HCT116 (cell line): ENCODE results near the gene AQP7. TPM values are rescaled to one million over a fixed set of nuclear protein-coding genes. Genes with fewer than 3 reads are reported as not detected.

ENCODE experiments used
- ATAC-seq: fragments of 200-7000 bp; cut with Tn5 transposase; 2 replicates; pipeline ENCODE4 v1.9.1; 2020; ENCODE audit warnings: mild to moderate bottlenecking, moderate library complexity
- BruUV-seq: library from RNA; stranded (reverse); fragments of 400-500 nt; replicated peaks from 2 replicates; lab custom pipeline; 2021; lab: Mats Ljungman, UMichigan
- CTCF ChIA-PET: fragments of 300-600 bp; sonication (Branson Sonifier 250); formaldehyde crosslinking; loops from one replicate; lab custom pipeline; 2021; ENCODE audit warnings: antibody characterized with exemption; lab: Charles Lee
- POLR2A ChIA-PET: fragments of 300-600, 350-600 bp; sonication (Branson Sonifier 250); formaldehyde crosslinking; loops from one replicate; lab custom pipeline; 2021; ENCODE audit warnings: antibody characterized with exemption; lab: Charles Lee
- RAD21 ChIA-PET, 2 experiments: fragments of 300-600 bp; sonication (Branson Sonifier 250); formaldehyde crosslinking; loops; one replicate each; lab custom pipeline; 2023; ENCODE audit warnings: low total read pairs in 2 of 2; ENCODE audit not compliant: uncharacterized antibody in 2 of 2, unreplicated experiment in 2 of 2, low non-redundant PET in 1 of 2; lab: Charles Lee
- DNase-seq: peaks from one replicate; pipeline ENCODE4 v3.0.0-alpha.2; 2010; ENCODE audit warnings: low read depth, low spot score
- H2AFZ ChIP-seq: fragments of 200-600 bp; shearing (Covaris generic), sonication (generic); 2 replicates; pipeline ENCODE4 v1.6.1; 2017; ENCODE audit warnings: low read depth, mixed run types, mixed read lengths, antibody characterized with exemption, low read length; ENCODE audit not compliant: poor library complexity, severe bottlenecking
- H3K27ac ChIP-seq: 2 replicates; pipeline ENCODE4 v1.5.1; 2012; ENCODE audit warnings: low read depth, low read length
- H3K27me3 ChIP-seq: fragments of 200-600 bp; sonication (generic); 2 replicates; pipeline ENCODE4 v1.6.1; 2016; ENCODE audit warnings: mixed run types, low read length, mixed read lengths; ENCODE audit not compliant: insufficient read depth
- H3K36me3 ChIP-seq, 2 experiments: fragments of 200-500 bp in 1 of 2; fragments of 200-600 bp in 1 of 2; sonication (Bioruptor generic) in 1 of 2; sonication (generic) in 1 of 2; 2 replicates each; pipeline versions ENCODE4 v1.5.1 to v1.6.1; 2014 to 2016; ENCODE audit warnings: low read length in 2 of 2, inconsistent platforms in 1 of 2, mixed read lengths in 1 of 2, mixed run types in 1 of 2; ENCODE audit not compliant: insufficient read depth in 2 of 2, control insufficient read depth in 1 of 2
- H3K4me1 ChIP-seq, 2 experiments: fragments of 200-600 bp in 1 of 2; sonication (generic) in 1 of 2; 2 replicates each; pipeline versions ENCODE4 v1.5.1 to v1.6.1; 2012 to 2017; ENCODE audit warnings: low read length in 2 of 2, inconsistent platforms in 1 of 2, mild to moderate bottlenecking in 1 of 2, mixed read lengths in 1 of 2, mixed run types in 1 of 2, moderate library complexity in 1 of 2; ENCODE audit not compliant: insufficient read depth in 2 of 2, control insufficient read depth in 1 of 2
- H3K4me2 ChIP-seq: fragments of 200-600 bp; sonication (generic); 2 replicates; pipeline ENCODE4 v1.6.1; 2017; ENCODE audit warnings: mixed run types, low read length, mixed read lengths
- H3K4me3 ChIP-seq, 2 experiments: fragments of 200-600 bp in 1 of 2; sonication (generic) in 1 of 2; replicated peaks in 1 of 2; 2 replicates each; pipeline ENCODE4 v1.5.1; 2011 to 2016; ENCODE audit warnings: low read length in 2 of 2, control low read depth in 1 of 2, low read depth in 1 of 2, mild to moderate bottlenecking in 1 of 2, mixed read lengths in 1 of 2, mixed run types in 1 of 2
- H3K79me2 ChIP-seq: fragments of 200-600 bp; sonication (generic); 2 replicates; pipeline ENCODE4 v1.6.1; 2017; ENCODE audit warnings: mild to moderate bottlenecking, mixed run types, low read length, moderate library complexity, mixed read lengths; ENCODE audit not compliant: insufficient read depth
- H3K9ac ChIP-seq: fragments of 200-600 bp; sonication (generic); 2 replicates; pipeline ENCODE4 v1.6.1; 2016; ENCODE audit warnings: low read length, mixed read lengths
- H3K9me2 ChIP-seq: fragments of 200-600 bp; sonication (generic), shearing (Covaris generic); 2 replicates; pipeline ENCODE4 v1.6.1; 2017; ENCODE audit warnings: mixed run types, mild to moderate bottlenecking, moderate library complexity; ENCODE audit not compliant: insufficient read depth
- H3K9me3 ChIP-seq, 2 experiments: fragments of 200-500 bp in 1 of 2; fragments of 200-600 bp in 1 of 2; sonication (Bioruptor generic) in 1 of 2; sonication (generic) in 1 of 2; 2 replicates each; pipeline ENCODE4 v1.6.1; 2014 to 2017; ENCODE audit warnings: low read length in 2 of 2, mixed read lengths in 2 of 2, inconsistent platforms in 1 of 2, low read depth in 1 of 2, mild to moderate bottlenecking in 1 of 2, mixed run types in 1 of 2, moderate library complexity in 1 of 2; ENCODE audit not compliant: control insufficient read depth in 1 of 2, insufficient read depth in 1 of 2
- H4K20me1 ChIP-seq: fragments of 200-600 bp; sonication (generic), shearing (Covaris generic); 2 replicates; pipeline ENCODE4 v1.6.1; 2017; ENCODE audit warnings: mixed run types, mild to moderate bottlenecking, moderate library complexity; ENCODE audit not compliant: insufficient read depth
- EZH2 ChIP-seq: fragments of 200-600 bp; sonication (generic); IDR thresholded peaks from 2 replicates; pipeline ENCODE4 v1.6.1; 2017; ENCODE audit warnings: antibody characterized with exemption, mixed run types
- EZH2phosphoT487 ChIP-seq: fragments of 200-600 bp; IDR thresholded peaks from 2 replicates; pipeline ENCODE4 v1.6.1; 2018; ENCODE audit warnings: antibody characterized with exemption, borderline replicate concordance
- FOSL1 ChIP-seq: IDR thresholded peaks from 2 replicates; pipeline ENCODE4 v1.6.1; 2012; ENCODE audit warnings: low read depth
- JUND ChIP-seq: IDR thresholded peaks from 2 replicates; pipeline ENCODE4 v1.6.1; 2012
- MAX ChIP-seq: IDR thresholded peaks from 2 replicates; pipeline ENCODE4 v1.6.1; 2012
- POLR2A ChIP-seq: IDR thresholded peaks from 2 replicates; pipeline ENCODE4 v1.7.0; 2011; ENCODE audit warnings: borderline replicate concordance; ENCODE audit not compliant: insufficient read depth, insufficient read length; ENCODE audit errors: extremely low read depth
- POLR2AphosphoS5 ChIP-seq: IDR thresholded peaks from 2 replicates; pipeline ENCODE4 v1.6.1; 2011; ENCODE audit warnings: mild to moderate bottlenecking, low read depth, low read length, moderate library complexity
- RAD21 ChIP-seq: IDR thresholded peaks from 2 replicates; pipeline ENCODE4 v1.6.1; 2012; ENCODE audit warnings: low read depth, mild to moderate bottlenecking
- REST ChIP-seq: IDR thresholded peaks from 2 replicates; pipeline ENCODE4 v1.6.1; 2012; ENCODE audit warnings: low read depth
- SRF ChIP-seq: IDR thresholded peaks from 2 replicates; pipeline ENCODE4 v1.6.1; 2012; ENCODE audit warnings: low read depth
- TCF7L2 ChIP-seq: IDR thresholded peaks from 2 replicates; pipeline ENCODE4 v1.7.0; 2011; ENCODE audit warnings: borderline replicate concordance, inconsistent platforms; ENCODE audit not compliant: insufficient read depth, insufficient read length; ENCODE audit errors: extremely low read depth
- ZFX ChIP-seq: fragments of 450-650 bp; IDR thresholded peaks from 2 replicates; pipeline ENCODE4 v1.6.1; 2017
- ZNF274 ChIP-seq: fragments of 200-500 bp; sonication (Bioruptor generic); IDR thresholded peaks from 2 replicates; pipeline ENCODE4 v1.6.1; 2014; ENCODE audit warnings: mild to moderate bottlenecking, low read depth, low read length, inconsistent platforms
- intact Hi-C: fragments of 100-400 bp; cut with micrococcal nuclease; formaldehyde crosslinking; loops from 2 replicates; pipeline ENCODE4 v1.10.0; 2022
- total RNA-seq: library from RNA; stranded (reverse); gene quantifications from one replicate; pipeline ENCODE4 v1.2.1, GENCODE V29; 2021; ENCODE audit not compliant: unreplicated experiment

The AQP7 gene
- total RNA-seq, 1 experiment from 2014 or later: 0.96 TPM

- no peak overlapping the region for H3K4me2 ChIP-seq
- intact Hi-C loops: no loop called here
- no peaks in the 10 kb centered on the region for H3K36me3 ChIP-seq
- ChIA-PET RAD21 (interaction anchor here in 1 of 2 experiments (0.8 kb wide), 1 partner anchor 62 kb away, joined by 3 read pairs; no protein-coding TSS in a partner anchor), POLR2A (no interaction called here), CTCF (interaction anchor here (1.0 kb wide), 1 partner anchor 22 kb away, joined by 7 read pairs; no protein-coding TSS in a partner anchor)
- no peak overlapping the region for H2AFZ ChIP-seq
- H3K9me2 ChIP-seq: no peaks in the 10 kb centered on the region
- no peak overlapping the region for H3K4me3 ChIP-seq
- H3K27me3 ChIP-seq: no peaks in the 10 kb centered on the region
- BruUV-seq: no TSS peak
- ATAC-seq (no peak), DNase-seq (no peak)
- TF ChIP-seq ZNF274 (no peak), TCF7L2 (no peak), POLR2AphosphoS5 (no peak), MAX (no peak), SRF (no peak), ZFX (no peak), REST (no peak), EZH2phosphoT487 (no peak), FOSL1 (no peak), JUND (no peak), EZH2 (no peak), RAD21 (no peak), POLR2A (no peak)
- H3K4me1 ChIP-seq: peaks cover 19 to 32% of the 10 kb centered on the region in 2 experiments
- no peak overlapping the region for H3K9ac ChIP-seq
- no peak overlapping the region for H3K27ac ChIP-seq
- no peaks in the 10 kb centered on the region for H3K79me2 ChIP-seq
- no peaks in the 10 kb centered on the region for H4K20me1 ChIP-seq
- no peaks in the 10 kb centered on the region for H3K9me3 ChIP-seq
Measured at GRCh38 chr9:33437898-33438297, 35.5 kb upstream of the AQP7 start.
